ENCODE measurements around the gene AGPAT3.
"Not testable (repeated sequence)": the region's sequence is repeated elsewhere in the genome, so short reads cannot be mapped to it uniquely, and the experiment has no call there.

Gene AGPAT3

GRCh38 chr21:43822166-43822565, 42.9 kb upstream of the AGPAT3 start:
- H3K36me3 ChIP-seq (ENCODE audit: control insufficient read depth in 2 of 2, insufficient read depth in 1 of 2, low read length in 2 of 2); H3K4me3 ChIP-seq (ENCODE audit: low read depth, low read length); H3K9me3 ChIP-seq (ENCODE audit: control insufficient read depth, insufficient read depth, low read depth, low read length); H3K4me1 ChIP-seq (ENCODE audit: control insufficient read depth, insufficient read depth, low read length); POLR2A ChIA-PET; H3K27ac ChIP-seq (ENCODE audit: extremely low read depth, low read depth, low read length): not testable (repeated sequence)
- CTCF ChIA-PET, result interaction anchor here (0.7 to 1.7 kb wide), 2 partner anchors 10 to 11 kb away, joined by 3 to 4 read pairs; no protein-coding TSS in a partner anchor

- CTCF ChIA-PET, result interaction anchor here (0.7 to 1.7 kb wide), 2 partner anchors 12 to 15 kb away, joined by 3 to 4 read pairs; no protein-coding TSS in a partner anchor
- H3K27ac ChIP-seq (ENCODE audit: extremely low read depth, low read depth, low read length); POLR2A ChIA-PET; H3K4me1 ChIP-seq (ENCODE audit: control insufficient read depth, insufficient read depth, low read length); H3K4me3 ChIP-seq (ENCODE audit: low read depth, low read length); H3K9me3 ChIP-seq (ENCODE audit: control insufficient read depth, insufficient read depth, low read depth, low read length); H3K36me3 ChIP-seq (ENCODE audit: control insufficient read depth in 2 of 2, insufficient read depth in 1 of 2, low read length in 2 of 2): not testable (repeated sequence)
Measured at GRCh38 chr21:43822741-43823140, 42.3 kb upstream of the AGPAT3 start.

- H3K4me3 ChIP-seq (ENCODE audit: low read depth, low read length), result no peak overlapping the region
- ChIA-PET POLR2A (interaction anchor here (1.2 kb wide), 1 partner anchor 12 kb away, joined by 3 read pairs; no protein-coding TSS in a partner anchor), CTCF (interaction anchor here (0.8 to 1.3 kb wide), 5 partner anchors 8 to 118 kb away, joined by 3 to 4 read pairs (median 3); no protein-coding TSS in a partner anchor)
- H3K9me3 ChIP-seq (ENCODE audit: control insufficient read depth, insufficient read depth, low read depth, low read length), result no peaks in the 10 kb centered on the region
- no peak overlapping the region for H3K27ac ChIP-seq (ENCODE audit: extremely low read depth, low read depth, low read length)
- no peaks in the 10 kb centered on the region for H3K36me3 ChIP-seq (ENCODE audit: control insufficient read depth in 2 of 2, insufficient read depth in 1 of 2, low read length in 2 of 2)
- TF ChIP-seq ZNF791 (tag by site-specific recombination; IDR thresholded peaks at IDR 0.05) (no peak), ZNF596 (tag by site-specific recombination; IDR thresholded peaks at IDR 0.05) (no peak), ZNF311 (tag by site-specific recombination; IDR thresholded peaks at IDR 0.05; ENCODE audit: borderline replicate concordance) (no peak), ZNF530 (tag by site-specific recombination; IDR thresholded peaks at IDR 0.05; ENCODE audit: low read depth) (no peak), ZNF677 (tag by site-specific recombination; IDR thresholded peaks at IDR 0.05) (no peak), PRDM10 (tag by site-specific recombination; IDR thresholded peaks at IDR 0.05) (peak; percentile 76), GFI1B (tag by site-specific recombination; IDR thresholded peaks at IDR 0.05) (no peak), ZNF692 (tag by site-specific recombination; IDR thresholded peaks at IDR 0.05) (no peak), ZNF202 (tag by site-specific recombination; IDR thresholded peaks at IDR 0.05; ENCODE audit: borderline replicate concordance) (no peak), ZNF768 (tag by site-specific recombination; IDR thresholded peaks at IDR 0.05) (no peak), ZNF16 (tag by site-specific recombination; IDR thresholded peaks at IDR 0.05; ENCODE audit: low read depth) (no peak), ZFHX2 (tag by site-specific recombination; conservative IDR thresholded peaks at IDR 0.05) (peak; percentile 45; the same call in 1 of the 2 replicates), ZNF792 (tag by site-specific recombination; IDR thresholded peaks at IDR 0.05) (no peak), YY1 (tag by site-specific recombination; IDR thresholded peaks at IDR 0.05) (no peak), ZNF488 (tag by site-specific recombination; IDR thresholded peaks at IDR 0.05) (no peak), PRDM4 (tag by site-specific recombination; IDR thresholded peaks at IDR 0.05) (peak; percentile 93)
- no peaks in the 10 kb centered on the region for H3K4me1 ChIP-seq (ENCODE audit: control insufficient read depth, insufficient read depth, low read length)
Measured at GRCh38 chr21:43824333-43825241, 40.4 kb upstream of the AGPAT3 start.
